GM18867 (cell line): ENCODE measurements around the gene SCRG1.

Source experiments
- ATAC-seq: cut with Tn5 transposase; IDR thresholded peaks from one replicate; pipeline ENCODE4 v1.9.1; 2021; ENCODE audit warnings: mild to moderate bottlenecking, moderate library complexity; ENCODE audit not compliant: unreplicated experiment

Gene SCRG1

GRCh38 chr4:173365359-173365996, 33.4 kb downstream of the SCRG1 start:
- ATAC-seq = no peak

GRCh38 chr4:173362666-173363065, 36.2 kb downstream of the SCRG1 start:
- ATAC-seq = no peak

- ATAC-seq = peak; percentile 41
These were observed 38.2 kb downstream of the SCRG1 start for GRCh38 chr4:173360587-173361221.

GRCh38 chr4:173357939-173358338, 41.0 kb downstream of the SCRG1 start:
- ATAC-seq = no peak

GRCh38 chr4:173347467-173347866, 51.4 kb downstream of the SCRG1 start:
- ATAC-seq = no peak

GRCh38 chr4:173346074-173346473, 52.8 kb downstream of the SCRG1 start:
- ATAC-seq = no peak

GRCh38 chr4:173345648-173346047, 53.3 kb downstream of the SCRG1 start:
- ATAC-seq = no peak

GRCh38 chr4:173343832-173344397, 55.0 kb downstream of the SCRG1 start:
- ATAC-seq = no peak

GRCh38 chr4:173337463-173337862, 61.5 kb downstream of the SCRG1 start:
- no peak for ATAC-seq

GRCh38 chr4:173334891-173335752, 63.8 kb downstream of the SCRG1 start:
- ATAC-seq = peak; percentile 23
